GM12872 (cell line): ENCODE results near the gene TDRD12.

Experiments
- TF ChIP-seq, protein P1 (sequence below): IDR thresholded peaks from 3 replicates; pipeline ENCODE4 v1.5.1; 2011; ENCODE audit warnings: low read depth, mild to moderate bottlenecking, low read length, moderate library complexity; ENCODE audit not compliant: insufficient read depth

TDRD12 gene

DNA sequence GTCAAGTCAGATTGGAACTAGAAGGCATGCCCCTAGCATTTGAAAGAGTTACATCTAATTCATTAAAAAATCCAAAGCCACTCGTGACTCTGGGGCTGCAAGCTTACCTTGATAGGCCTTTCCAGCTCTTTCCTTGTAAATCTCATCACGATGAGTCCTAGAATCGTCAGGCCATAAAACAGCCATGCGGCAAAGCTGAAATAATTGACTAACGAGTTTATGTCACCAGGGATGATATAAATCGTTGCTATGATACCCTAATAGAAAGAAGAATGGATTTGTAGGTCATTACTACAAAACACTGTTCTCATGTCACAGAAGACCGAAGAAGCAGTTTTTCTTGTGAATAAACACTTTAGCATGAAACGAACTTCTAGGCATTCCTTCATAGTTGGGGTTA lies 122.5 kb downstream of the TDRD12 start:
- TF ChIP-seq, protein P1, sequence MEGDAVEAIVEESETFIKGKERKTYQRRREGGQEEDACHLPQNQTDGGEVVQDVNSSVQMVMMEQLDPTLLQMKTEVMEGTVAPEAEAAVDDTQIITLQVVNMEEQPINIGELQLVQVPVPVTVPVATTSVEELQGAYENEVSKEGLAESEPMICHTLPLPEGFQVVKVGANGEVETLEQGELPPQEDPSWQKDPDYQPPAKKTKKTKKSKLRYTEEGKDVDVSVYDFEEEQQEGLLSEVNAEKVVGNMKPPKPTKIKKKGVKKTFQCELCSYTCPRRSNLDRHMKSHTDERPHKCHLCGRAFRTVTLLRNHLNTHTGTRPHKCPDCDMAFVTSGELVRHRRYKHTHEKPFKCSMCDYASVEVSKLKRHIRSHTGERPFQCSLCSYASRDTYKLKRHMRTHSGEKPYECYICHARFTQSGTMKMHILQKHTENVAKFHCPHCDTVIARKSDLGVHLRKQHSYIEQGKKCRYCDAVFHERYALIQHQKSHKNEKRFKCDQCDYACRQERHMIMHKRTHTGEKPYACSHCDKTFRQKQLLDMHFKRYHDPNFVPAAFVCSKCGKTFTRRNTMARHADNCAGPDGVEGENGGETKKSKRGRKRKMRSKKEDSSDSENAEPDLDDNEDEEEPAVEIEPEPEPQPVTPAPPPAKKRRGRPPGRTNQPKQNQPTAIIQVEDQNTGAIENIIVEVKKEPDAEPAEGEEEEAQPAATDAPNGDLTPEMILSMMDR = no peak

DNA sequence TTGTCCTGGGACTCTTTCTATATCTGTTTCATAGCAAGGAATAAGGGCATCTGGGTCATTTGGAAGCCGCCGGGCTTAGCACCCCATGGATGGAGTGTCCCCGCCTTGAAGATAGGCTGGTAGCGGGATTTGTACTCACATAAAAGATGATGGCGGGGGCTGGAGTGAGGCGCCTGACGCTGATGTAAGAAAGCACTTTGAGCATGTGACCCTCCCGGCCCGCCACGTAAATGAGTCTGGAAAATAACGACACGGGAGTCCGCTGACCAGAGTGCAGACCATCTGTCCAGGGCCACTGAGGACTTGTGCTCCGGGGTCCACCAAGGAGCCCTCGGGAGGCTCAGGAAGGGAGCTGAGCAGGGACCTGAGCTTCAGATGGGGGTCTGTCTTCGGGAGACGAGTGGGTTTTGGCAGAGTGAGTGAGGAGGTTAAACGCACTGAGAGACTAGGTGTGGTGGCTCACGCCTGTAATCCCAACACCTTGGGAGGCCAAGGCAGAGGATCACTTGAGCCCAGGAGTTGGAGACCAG lies 124.2 kb downstream of the TDRD12 start:
- TF ChIP-seq, protein P1 = no peak

DNA sequence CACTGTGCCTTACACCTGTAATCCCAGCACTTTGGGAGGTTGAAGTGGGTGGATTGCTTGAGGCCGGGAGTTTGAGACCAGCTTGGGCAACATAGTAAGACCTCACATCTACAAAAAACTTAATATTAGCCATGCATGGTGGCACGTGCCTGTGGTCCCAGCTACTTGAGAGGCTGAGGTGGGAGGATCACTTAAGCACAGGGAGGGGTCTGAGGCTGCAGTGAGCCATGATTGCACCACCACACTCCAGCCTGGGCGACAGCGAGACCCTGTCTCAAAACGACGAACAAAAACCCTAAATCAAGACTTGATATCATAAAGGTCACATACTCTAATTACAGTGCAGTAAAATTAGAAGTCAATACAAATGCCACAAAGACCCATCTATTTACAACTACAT lies 132.6 kb downstream of the TDRD12 start:
- TF ChIP-seq, protein P1 = no peak

DNA sequence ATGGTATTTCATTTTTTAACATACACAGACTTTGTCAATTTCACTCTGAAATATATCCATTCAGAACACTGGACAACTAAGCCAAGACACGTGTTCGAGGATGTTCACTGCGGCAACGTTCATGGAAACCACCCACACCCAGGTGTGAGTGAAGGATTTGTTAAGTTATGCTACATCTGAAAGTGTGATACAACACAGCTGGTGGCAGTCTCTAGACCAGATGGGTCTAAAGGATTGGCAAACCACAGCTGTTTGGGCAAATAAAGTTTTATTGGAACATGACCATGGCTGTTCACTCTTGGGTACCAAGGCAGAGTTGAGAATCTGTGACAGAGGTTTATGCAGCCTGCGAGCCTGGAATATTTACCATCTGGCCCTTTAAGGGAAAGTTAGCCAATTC lies 138.0 kb downstream of the TDRD12 start:
- TF ChIP-seq, protein P1 = no peak

DNA sequence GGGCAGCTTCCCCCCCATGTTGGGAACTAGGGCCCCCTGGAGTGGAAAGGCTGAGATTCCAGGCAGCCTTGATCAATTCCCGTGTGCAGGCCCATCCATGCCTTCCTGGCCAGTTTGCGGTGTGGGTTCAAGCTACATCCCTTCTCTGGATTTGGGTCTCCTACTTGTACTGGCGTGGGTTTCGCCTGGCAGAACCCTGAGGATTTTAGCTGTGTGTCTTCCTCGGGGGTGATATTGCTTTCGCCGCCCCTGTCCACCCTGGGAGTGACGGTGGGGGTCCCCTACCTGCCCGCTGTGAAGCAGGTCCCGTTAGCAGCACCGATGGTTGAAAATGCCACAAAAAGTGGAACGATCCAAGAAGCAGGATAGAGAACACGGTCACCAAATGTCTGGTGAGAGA lies 138.6 kb downstream of the TDRD12 start:
- TF ChIP-seq, protein P1 = no peak

DNA sequence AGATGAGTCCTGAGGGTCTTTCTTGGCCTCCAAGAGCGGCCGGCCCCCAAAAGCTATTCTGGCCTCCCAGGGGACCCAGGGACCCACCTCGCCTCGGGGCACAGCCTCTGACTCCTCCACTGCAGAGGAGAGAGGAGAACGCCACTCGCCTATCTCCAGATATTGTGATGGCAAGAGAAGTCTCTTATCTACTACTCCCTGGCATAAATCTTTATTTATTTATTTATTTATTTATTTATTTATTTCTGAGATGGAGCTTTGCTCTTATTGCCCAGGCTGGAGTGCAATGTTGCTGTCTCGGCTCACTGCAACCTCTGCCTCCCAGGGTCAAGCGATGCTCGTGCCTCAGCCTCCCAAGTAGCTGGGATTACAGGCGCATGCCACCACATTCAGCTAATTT lies 139.0 kb downstream of the TDRD12 start:
- TF ChIP-seq, protein P1 = no peak

DNA sequence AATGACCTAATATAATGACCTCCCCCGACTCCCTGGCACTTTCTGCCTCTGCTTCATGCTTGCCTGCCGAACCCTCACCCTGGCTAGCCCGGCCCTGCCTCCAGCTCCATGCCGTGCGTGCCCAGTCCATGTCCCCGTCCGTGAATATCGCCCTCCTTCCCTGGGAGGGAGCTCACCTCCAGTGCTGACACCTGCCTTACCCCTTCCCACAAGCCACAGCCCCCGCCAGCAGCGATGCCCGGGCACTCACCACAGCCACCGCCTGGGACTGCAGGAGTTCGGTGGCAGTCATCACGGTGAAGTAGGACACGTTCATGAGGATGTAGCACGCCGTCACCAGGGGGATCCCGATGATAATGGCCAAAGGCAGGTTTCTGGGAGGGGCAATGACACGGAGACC lies 140.0 kb downstream of the TDRD12 start:
- TF ChIP-seq, protein P1 = no peak
